Measurements from ENCODE around the gene PDSS2.

GRCh38 chr6:107116931-107117330 lies 342.4 kb downstream of the PDSS2 start:
- TF ChIP-seq FOS (IDR thresholded peaks at IDR 0.05; ENCODE audit: low read depth, low read length) (no peak), POLR2A (IDR thresholded peaks at IDR 0.05; ENCODE audit: low read depth, low read length) (no peak), NFE2L2 (IDR thresholded peaks at IDR 0.05; ENCODE audit: low read depth, low read length) (no peak), CHD1 (IDR thresholded peaks at IDR 0.05; ENCODE audit: low read depth, low read length) (no peak), CEBPB (IDR thresholded peaks at IDR 0.05; ENCODE audit: low read depth, low read length) (no peak), RAD21 (IDR thresholded peaks at IDR 0.05; ENCODE audit: low read length) (no peak), MAFK (IDR thresholded peaks at IDR 0.05; ENCODE audit: low read depth, low read length) (no peak), ELK1 (IDR thresholded peaks at IDR 0.05; ENCODE audit: borderline replicate concordance, low read depth, low read length) (no peak), MXI1 (IDR thresholded peaks at IDR 0.05; ENCODE audit: borderline replicate concordance, low read depth, low read length) (no peak), RCOR1 (IDR thresholded peaks at IDR 0.05; ENCODE audit: insufficient replicate concordance, low read length) (no peak), MAZ (IDR thresholded peaks at IDR 0.05; ENCODE audit: borderline replicate concordance, low read depth, low read length) (no peak)
- TF ChIP-seq, protein P1, sequence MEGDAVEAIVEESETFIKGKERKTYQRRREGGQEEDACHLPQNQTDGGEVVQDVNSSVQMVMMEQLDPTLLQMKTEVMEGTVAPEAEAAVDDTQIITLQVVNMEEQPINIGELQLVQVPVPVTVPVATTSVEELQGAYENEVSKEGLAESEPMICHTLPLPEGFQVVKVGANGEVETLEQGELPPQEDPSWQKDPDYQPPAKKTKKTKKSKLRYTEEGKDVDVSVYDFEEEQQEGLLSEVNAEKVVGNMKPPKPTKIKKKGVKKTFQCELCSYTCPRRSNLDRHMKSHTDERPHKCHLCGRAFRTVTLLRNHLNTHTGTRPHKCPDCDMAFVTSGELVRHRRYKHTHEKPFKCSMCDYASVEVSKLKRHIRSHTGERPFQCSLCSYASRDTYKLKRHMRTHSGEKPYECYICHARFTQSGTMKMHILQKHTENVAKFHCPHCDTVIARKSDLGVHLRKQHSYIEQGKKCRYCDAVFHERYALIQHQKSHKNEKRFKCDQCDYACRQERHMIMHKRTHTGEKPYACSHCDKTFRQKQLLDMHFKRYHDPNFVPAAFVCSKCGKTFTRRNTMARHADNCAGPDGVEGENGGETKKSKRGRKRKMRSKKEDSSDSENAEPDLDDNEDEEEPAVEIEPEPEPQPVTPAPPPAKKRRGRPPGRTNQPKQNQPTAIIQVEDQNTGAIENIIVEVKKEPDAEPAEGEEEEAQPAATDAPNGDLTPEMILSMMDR (conservative IDR thresholded peaks at IDR 0.05; ENCODE audit: low read depth, low read length) = no peak
- TF ChIP-seq, protein P2, sequence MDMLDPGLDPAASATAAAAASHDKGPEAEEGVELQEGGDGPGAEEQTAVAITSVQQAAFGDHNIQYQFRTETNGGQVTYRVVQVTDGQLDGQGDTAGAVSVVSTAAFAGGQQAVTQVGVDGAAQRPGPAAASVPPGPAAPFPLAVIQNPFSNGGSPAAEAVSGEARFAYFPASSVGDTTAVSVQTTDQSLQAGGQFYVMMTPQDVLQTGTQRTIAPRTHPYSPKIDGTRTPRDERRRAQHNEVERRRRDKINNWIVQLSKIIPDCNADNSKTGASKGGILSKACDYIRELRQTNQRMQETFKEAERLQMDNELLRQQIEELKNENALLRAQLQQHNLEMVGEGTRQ (IDR thresholded peaks at IDR 0.05; ENCODE audit: low read depth, low read length) = no peak

Measured in IMR-90 (cell line).